B cell (primary cell): ENCODE data around the gene RAB22A. TPM values are rescaled to one million over a fixed set of nuclear protein-coding genes. Genes with fewer than 3 reads are reported as not detected.

Source experiments
- ATAC-seq: fragments of 200-7000 bp; cut with Tn5 transposase; one replicate; pipeline ENCODE4 v1.10.0; 2021; ENCODE audit warnings: low read depth, mild to moderate bottlenecking, moderate number of reproducible peaks, moderate library complexity
- CTCF ChIA-PET: fragments of 350-600 bp; sonication (Branson Sonifier 250); formaldehyde crosslinking; loops from one replicate; lab custom pipeline; 2021; ENCODE audit warnings: antibody characterized with exemption, inconsistent platforms; lab: Charles Lee
- POLR2A ChIA-PET: fragments of 350-600 bp; sonication (Branson Sonifier 250); formaldehyde crosslinking; loops from one replicate; lab custom pipeline; 2021; ENCODE audit warnings: antibody characterized with exemption; lab: Charles Lee
- DNase-seq: peaks from one replicate; pipeline ENCODE4 v3.0.0; 2013
- H2AFZ ChIP-seq: 2 replicates; pipeline ENCODE4 v1.6.1; 2012; ENCODE audit warnings: mild to moderate bottlenecking, low read depth, low read length; ENCODE audit not compliant: insufficient read depth, poor library complexity, severe bottlenecking
- H3K27ac ChIP-seq, 2 donors: 1 replicate in 1 of 2; 2 replicates in 1 of 2; pipeline ENCODE4 v1.5.1; 2012 to 2013; ENCODE audit warnings: low read length in 2 of 2, mild to moderate bottlenecking in 2 of 2, moderate library complexity in 1 of 2
- H3K27me3 ChIP-seq, 4 experiments: fragments of 200-600 bp in 1 of 4; sonication (generic) in 1 of 4; replicated peaks in 1 of 4; 1 replicate in 2 of 4; 2 replicates in 2 of 4; pipeline versions ENCODE4 v1.6.1 to v1.7.0; 2013 to 2016; ENCODE audit warnings: low read length in 3 of 4, mild to moderate bottlenecking in 2 of 4, mixed read lengths in 1 of 4, moderate library complexity in 1 of 4; ENCODE audit not compliant: insufficient read depth in 4 of 4, control insufficient read depth in 3 of 4; ENCODE audit errors: control extremely low read depth in 1 of 4
- H3K36me3 ChIP-seq, 2 experiments: replicated peaks in 1 of 2; 1 replicate in 1 of 2; 2 replicates in 1 of 2; pipeline versions ENCODE4 v1.6.1 to v1.7.1; 2013; ENCODE audit warnings: low read length in 1 of 2; ENCODE audit not compliant: insufficient read depth in 2 of 2, control insufficient read depth in 1 of 2; ENCODE audit errors: control extremely low read depth in 1 of 2, extremely low read depth in 1 of 2
- H3K4me1 ChIP-seq, 2 donors: fragments of 200-600 bp in 1 of 2; sonication (generic) in 1 of 2; 1 replicate in 1 of 2; 2 replicates in 1 of 2; pipeline versions ENCODE4 v1.5.1 to v1.6.1; 2013 to 2017; ENCODE audit warnings: low read length in 2 of 2; ENCODE audit not compliant: control insufficient read depth in 2 of 2, insufficient read depth in 2 of 2
- H3K4me2 ChIP-seq: replicated peaks from 2 replicates; pipeline ENCODE3; 2012; ENCODE audit warnings: mild to moderate bottlenecking, low read depth, low read length; ENCODE audit not compliant: poor library complexity, severe bottlenecking
- H3K4me3 ChIP-seq, 5 experiments: fragments of 200-600 bp in 1 of 5; sonication (generic) in 1 of 5; 1 replicate in 3 of 5; 2 replicates in 2 of 5; pipeline versions ENCODE4 v1.5.1 to v1.7.0; 2011 to 2016; ENCODE audit warnings: low read length in 4 of 5, mild to moderate bottlenecking in 4 of 5, low read depth in 2 of 5, control low read depth in 1 of 5, moderate library complexity in 1 of 5; ENCODE audit not compliant: insufficient read depth in 1 of 5; ENCODE audit errors: control extremely low read depth in 1 of 5, extremely low read depth in 1 of 5
- H3K79me2 ChIP-seq: fragments of 200-600 bp; sonication (generic); one replicate; pipeline ENCODE4 v1.6.0; 2016; ENCODE audit warnings: low read length; ENCODE audit not compliant: control insufficient read depth, insufficient read depth
- H3K9ac ChIP-seq: fragments of 200-600 bp; sonication (generic); 2 replicates; pipeline ENCODE4 v1.6.1; 2017; ENCODE audit warnings: mild to moderate bottlenecking, low read length, moderate library complexity
- H3K9me3 ChIP-seq, 3 donors: one replicate each; pipeline versions ENCODE4 v1.6.1 to v1.7.1; 2013; ENCODE audit warnings: low read length in 2 of 3; ENCODE audit not compliant: control insufficient read depth in 2 of 3, insufficient read depth in 1 of 3; ENCODE audit errors: control extremely low read depth in 1 of 3
- H4K20me1 ChIP-seq: 2 replicates; pipeline ENCODE4 v1.6.0; 2012; ENCODE audit warnings: mild to moderate bottlenecking, low read length; ENCODE audit not compliant: insufficient read depth, control insufficient read depth, poor library complexity, severe bottlenecking
- H3K27ac Mint-ChIP-seq: one replicate; pipeline ENCODE4 v1.8.0; 2021; ENCODE audit warnings: mixed read lengths
- H3K27me3 Mint-ChIP-seq: one replicate; pipeline ENCODE4 v1.8.0; 2021; ENCODE audit warnings: mixed read lengths
- H3K4me1 Mint-ChIP-seq: one replicate; pipeline ENCODE4 v1.8.0; 2021; ENCODE audit warnings: mixed read lengths
- H3K4me3 Mint-ChIP-seq: one replicate; pipeline ENCODE4 v1.8.0; 2021; ENCODE audit warnings: mixed read lengths
- H3K9me3 Mint-ChIP-seq: one replicate; pipeline ENCODE4 v1.8.0; 2022; ENCODE audit warnings: mixed read lengths; ENCODE audit not compliant: insufficient read depth
- EZH2 ChIP-seq: IDR thresholded peaks from 2 replicates; pipeline ENCODE4 v1.6.1; 2012; ENCODE audit warnings: borderline replicate concordance, low read depth, mild to moderate bottlenecking, moderate library complexity, low read length; ENCODE audit not compliant: insufficient read depth, poor library complexity, severe bottlenecking
- WGBS: methylation state at CpG from one replicate; pipeline ENCODE4 v1.1.5; 2013; ENCODE audit warnings: missing lambda C conversion rate; ENCODE audit not compliant: insufficient coverage; 5-methylcytosine and 5-hydroxymethylcytosine counted together
- intact Hi-C: fragments of 100-400 bp; cut with micrococcal nuclease; formaldehyde crosslinking; loops from one replicate; pipeline ENCODE4 v1.10.0; 2022
- polyA plus RNA-seq: library from polyadenylated mRNA; depleted of rRNA; stranded (reverse); fragments of >200 nt; gene quantifications from 2 replicates; pipeline ENCODE4 v1.2.3, GENCODE V29; 2012
- total RNA-seq, 2 donors: library from RNA; stranded (reverse); fragments of 120-200 nt in 1 of 2; gene quantifications; 1 replicate in 1 of 2; 2 replicates in 1 of 2; pipeline versions ENCODE4 v1.2.3 to v1.2.4, GENCODE V29; 2013 to 2022
- TF ChIP-seq, protein P1 (sequence below): fragments of 200-600 bp; IDR thresholded peaks from one replicate; pipeline ENCODE4 v1.8.0; 2022; ENCODE audit warnings: antibody characterized with exemption, mild to moderate bottlenecking

RAB22A gene
- total and polyA plus RNA-seq, 2 donors (not counting 1 experiment from before 2014, with no cell fraction given): 7.5 to 21.1 TPM

DNA sequence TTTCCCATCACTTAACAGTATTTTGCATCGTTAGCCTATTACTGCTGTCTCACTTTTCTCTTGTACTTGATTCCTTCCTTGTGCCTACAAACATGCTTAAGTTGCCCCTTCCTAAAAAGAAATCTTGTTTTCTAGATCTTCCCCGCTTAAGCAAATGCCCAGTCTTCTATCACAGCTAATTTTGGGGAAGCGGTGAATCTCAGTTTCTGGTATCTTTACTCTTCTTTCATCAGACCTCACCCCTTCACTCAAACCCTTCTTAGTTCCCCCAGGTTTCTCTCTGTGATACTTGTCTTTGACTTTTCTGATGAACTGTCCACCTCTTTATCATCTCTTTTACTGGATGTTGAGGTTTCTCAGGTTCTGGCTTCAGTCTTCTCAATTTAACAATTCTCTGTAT lies 93.8 kb downstream of the RAB22A start:
- H3K9me3 Mint-ChIP-seq: no peaks in the 10 kb centered on the region
- no peak overlapping the region for H2AFZ ChIP-seq
- no peaks in the 10 kb centered on the region for H3K27me3 ChIP-seq
- peaks cover 0 to 3% of the 10 kb centered on the region in 2 experiments for H3K36me3 ChIP-seq
- intact Hi-C loops: no loop called here
- H3K4me1 ChIP-seq: peaks cover 35 to 47% of the 10 kb centered on the region in 2 donors
- POLR2A ChIA-PET: no interaction called here
- H3K4me1 Mint-ChIP-seq: peaks cover 33% of the 10 kb centered on the region
- H3K27ac ChIP-seq: peak overlapping the region in 1 of 2 donors; percentile 46
- WGBS: 72% methylated on average over 2 of the region's 3 CpGs
- H3K4me3 ChIP-seq: no peak overlapping the region
- CTCF ChIA-PET: no interaction called here
- peak overlapping the region; percentile 32 for H3K4me2 ChIP-seq
- H3K27me3 Mint-ChIP-seq: no peaks in the 10 kb centered on the region
- H3K79me2 ChIP-seq: peaks cover 97% of the 10 kb centered on the region
- TF ChIP-seq, protein P1, sequence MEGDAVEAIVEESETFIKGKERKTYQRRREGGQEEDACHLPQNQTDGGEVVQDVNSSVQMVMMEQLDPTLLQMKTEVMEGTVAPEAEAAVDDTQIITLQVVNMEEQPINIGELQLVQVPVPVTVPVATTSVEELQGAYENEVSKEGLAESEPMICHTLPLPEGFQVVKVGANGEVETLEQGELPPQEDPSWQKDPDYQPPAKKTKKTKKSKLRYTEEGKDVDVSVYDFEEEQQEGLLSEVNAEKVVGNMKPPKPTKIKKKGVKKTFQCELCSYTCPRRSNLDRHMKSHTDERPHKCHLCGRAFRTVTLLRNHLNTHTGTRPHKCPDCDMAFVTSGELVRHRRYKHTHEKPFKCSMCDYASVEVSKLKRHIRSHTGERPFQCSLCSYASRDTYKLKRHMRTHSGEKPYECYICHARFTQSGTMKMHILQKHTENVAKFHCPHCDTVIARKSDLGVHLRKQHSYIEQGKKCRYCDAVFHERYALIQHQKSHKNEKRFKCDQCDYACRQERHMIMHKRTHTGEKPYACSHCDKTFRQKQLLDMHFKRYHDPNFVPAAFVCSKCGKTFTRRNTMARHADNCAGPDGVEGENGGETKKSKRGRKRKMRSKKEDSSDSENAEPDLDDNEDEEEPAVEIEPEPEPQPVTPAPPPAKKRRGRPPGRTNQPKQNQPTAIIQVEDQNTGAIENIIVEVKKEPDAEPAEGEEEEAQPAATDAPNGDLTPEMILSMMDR: no peak
- no peak for TF ChIP-seq EZH2
- H3K4me3 Mint-ChIP-seq: no peak overlapping the region
- H3K9ac ChIP-seq: peak overlapping the region; percentile 36
- ATAC-seq (no peak), DNase-seq (peak; percentile 15)
- no peak overlapping the region for H3K27ac Mint-ChIP-seq
- no peaks in the 10 kb centered on the region for H3K9me3 ChIP-seq
- peaks cover 81% of the 10 kb centered on the region for H4K20me1 ChIP-seq

DNA sequence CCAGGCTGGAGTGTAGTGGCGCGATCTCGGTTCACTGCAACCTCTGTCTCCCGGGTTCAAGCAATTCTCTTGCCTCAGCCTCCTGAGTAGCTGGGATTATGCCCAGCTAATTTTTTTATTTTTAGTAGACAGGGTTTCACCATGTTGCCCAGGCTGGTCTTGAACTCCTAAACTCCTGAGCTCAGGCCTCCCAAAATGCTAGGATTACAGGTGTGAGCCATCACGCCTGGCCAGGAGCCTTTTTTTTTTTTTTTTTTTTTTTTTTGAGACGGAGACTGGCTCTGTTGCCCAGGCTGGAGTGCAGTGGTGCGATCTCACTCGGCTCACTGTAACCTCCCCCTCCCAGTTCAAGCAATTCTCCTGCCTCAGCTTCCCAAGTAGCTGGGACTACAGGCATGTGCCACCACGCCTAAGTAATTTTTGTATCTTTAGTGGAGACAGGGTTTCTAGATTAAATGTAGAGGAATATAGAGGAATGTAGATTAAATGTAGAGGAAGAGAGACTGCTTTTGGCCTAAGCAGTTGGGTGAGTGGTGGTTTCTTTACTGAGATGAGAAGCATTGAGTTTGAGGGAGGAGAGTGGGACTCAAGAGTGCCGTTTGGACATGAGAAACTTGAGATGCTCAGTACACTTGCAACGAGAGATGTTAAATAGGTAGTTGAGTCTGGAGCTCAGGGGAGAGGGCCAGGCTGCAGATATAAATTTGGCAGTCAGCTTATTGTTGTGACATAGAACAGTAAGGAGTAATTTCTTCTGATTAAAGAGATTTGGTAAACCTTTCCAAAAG lies 96.2 kb downstream of the RAB22A start:
- H3K4me1 Mint-ChIP-seq: peaks cover 37% of the 10 kb centered on the region
- POLR2A ChIA-PET: interaction anchor here (0.7 kb wide), 1 partner anchor 17 kb away, joined by 6 read pairs; the partner anchor contains the start of gene VAPB
- no peak overlapping the region for H3K4me3 Mint-ChIP-seq
- Histone ChIP-seq H3K79me2 (peaks cover 97% of the 10 kb centered on the region), H3K9ac (no peak overlapping the region), H3K4me3 (no peak overlapping the region), H3K36me3 (peaks cover 0 to 3% of the 10 kb centered on the region in 2 experiments), H3K9me3 (no peaks in the 10 kb centered on the region), H3K4me2 (no peak overlapping the region), H3K27ac (no peak overlapping the region), H3K4me1 (peaks cover 40 to 42% of the 10 kb centered on the region in 2 donors), H3K27me3 (no peaks in the 10 kb centered on the region), H4K20me1 (peaks cover 76% of the 10 kb centered on the region), H2AFZ (no peak overlapping the region)
- WGBS: 88% methylated on average over 2 of the region's 11 CpGs
- no peaks in the 10 kb centered on the region for H3K9me3 Mint-ChIP-seq
- ATAC-seq (no peak), DNase-seq (no peak)
- TF ChIP-seq, protein P1: no peak
- no peak for TF ChIP-seq EZH2
- H3K27ac Mint-ChIP-seq: no peak overlapping the region
- intact Hi-C loops: no loop called here
- no peaks in the 10 kb centered on the region for H3K27me3 Mint-ChIP-seq
- CTCF ChIA-PET: interaction anchor here (0.7 kb wide), 1 partner anchor 48 kb away, joined by 5 read pairs; no protein-coding TSS in a partner anchor
